Esophagus mucosa (tissue), 1 donor: ENCODE measurements around the gene TMA16. TPM values are rescaled to one million over a fixed set of nuclear protein-coding genes. Genes with fewer than 3 reads are reported as not detected.
"Not testable (repeated sequence)": the region's sequence is repeated elsewhere in the genome, so short reads cannot be mapped to it uniquely, and the experiment has no call there.

Experiments used
- ATAC-seq: fragments of 200-7000 bp; cut with Tn5 transposase; one replicate; pipeline ENCODE4 v1.9.1; 2020
- total RNA-seq: library from RNA; stranded (reverse); gene quantifications from one replicate; pipeline ENCODE4 v1.2.4, GENCODE V29; 2023
- donor health status: DM: yes; HTN: yes; CAD: no.

The TMA16 gene
- 24.7 TPM for total RNA-seq

DNA sequence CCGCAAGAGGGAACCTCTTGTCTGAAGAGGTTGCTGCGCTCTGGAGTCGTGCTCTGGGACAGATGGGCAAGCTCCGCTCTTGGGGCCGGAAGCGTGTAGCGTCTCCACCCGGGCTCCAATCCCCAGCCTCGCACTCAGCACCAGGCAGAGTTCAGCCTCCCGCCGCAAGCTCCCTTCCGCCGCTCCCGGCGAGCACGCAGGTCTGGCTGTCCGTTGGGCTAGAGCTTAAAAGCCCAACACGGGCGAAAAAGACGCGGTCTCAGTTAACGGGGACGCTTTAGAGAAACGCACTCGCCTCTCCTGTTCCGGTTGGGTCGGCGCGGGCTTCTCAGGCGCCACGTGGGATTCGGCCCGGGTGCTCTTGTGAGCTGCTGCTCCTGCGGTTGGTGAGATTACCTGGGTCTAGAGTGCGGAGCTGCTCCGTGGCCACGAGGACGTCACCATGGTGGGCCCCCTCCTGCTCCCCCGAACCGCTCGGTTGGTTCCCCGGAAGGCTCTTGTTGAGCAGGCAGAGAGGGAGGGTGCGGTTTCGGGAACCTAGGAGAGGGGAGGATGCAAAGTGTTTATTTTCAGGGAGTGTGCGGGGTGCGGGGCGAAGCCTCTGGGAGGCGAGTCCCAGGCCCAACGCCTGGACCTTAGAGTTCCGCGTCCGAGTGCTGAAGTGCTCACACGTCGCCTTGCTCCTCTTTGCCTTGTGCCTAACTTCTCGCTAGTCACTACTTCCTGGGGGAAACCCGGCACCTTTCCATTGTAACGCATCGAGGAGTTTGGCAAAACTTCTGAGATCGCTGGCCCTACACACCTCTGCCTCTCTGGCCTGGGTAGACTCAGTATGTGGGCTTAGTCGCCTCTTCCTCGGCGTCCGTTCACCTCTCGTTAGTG lies at the start of gene TMA16:
Gene TMA16, plus strand, starts transcription at position 331 of the 882 bp plus-strand sequence. Its CDS starts 112 bp downstream, at position 443.
- ATAC-seq = peak; percentile 96

DNA sequence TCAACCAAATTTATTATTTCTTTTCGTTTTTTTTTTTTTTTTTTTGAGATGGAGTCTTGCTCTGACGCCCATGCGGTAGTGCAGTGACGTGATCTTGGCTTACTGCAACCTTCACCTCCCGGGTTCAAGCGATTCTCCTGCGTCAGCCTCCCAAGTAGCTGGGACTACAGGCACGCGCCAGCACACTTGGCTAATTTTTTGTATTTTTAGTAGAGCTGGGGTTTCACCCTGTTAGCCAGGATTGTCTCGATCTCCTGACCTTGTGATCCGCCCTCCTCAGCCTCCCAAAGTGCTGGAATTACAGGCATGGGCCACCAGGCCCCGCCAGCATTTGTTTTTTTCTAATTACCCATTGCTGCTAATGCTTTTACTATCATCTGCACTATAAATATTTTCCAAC lies 47.5 kb upstream of the TMA16 start:
- ATAC-seq = not testable (repeated sequence)

DNA sequence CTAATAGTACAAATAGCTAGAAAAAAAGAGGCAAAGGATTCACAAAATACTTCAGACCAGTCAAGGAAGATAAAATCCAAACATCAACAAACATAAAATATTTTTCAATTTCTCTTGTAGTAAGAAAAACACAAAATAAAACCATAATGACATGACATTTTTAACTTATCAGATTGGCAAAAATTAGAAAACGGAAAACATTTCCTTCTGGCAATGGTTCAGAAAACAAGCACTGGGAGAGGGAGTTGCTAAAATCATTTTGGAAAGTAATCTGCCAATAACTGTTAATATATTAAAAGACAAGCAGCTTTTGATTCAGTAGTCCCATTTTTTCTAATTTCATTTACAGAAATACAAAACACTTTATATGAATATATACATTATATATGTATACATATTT lies 47.0 kb upstream of the TMA16 start:
- ATAC-seq = no peak

DNA sequence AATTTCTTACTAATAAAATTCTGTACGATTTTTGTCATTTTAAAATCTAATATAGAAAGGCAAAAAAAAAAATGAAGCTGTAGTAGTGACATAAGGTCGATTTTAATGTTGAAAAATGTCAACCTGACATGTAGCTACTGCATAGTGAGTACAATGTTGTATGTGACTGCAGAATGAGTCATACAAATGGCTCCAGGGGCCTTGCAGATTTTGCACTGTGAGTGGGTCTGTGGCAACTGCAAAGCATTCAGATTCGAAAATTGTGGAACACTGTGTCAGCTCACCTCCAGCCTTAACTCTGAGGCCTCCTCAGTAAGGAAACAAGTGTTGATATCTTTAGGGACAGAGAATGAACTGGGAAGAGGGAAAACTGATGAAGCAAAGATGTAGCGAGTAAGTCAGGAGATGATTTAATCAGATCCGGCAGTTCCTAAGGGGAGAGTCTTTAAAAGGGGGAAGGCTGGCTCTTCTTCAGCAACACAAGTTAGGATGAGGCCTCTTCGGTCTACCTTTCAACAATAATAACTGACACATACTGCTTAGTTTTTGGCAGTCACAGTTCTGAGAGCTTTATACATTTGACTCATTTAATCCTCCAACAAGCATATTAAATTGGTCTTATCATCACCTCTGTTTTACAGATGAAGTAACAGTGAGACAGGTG lies 45.8 kb upstream of the TMA16 start:
- ATAC-seq = peak; percentile 61

DNA sequence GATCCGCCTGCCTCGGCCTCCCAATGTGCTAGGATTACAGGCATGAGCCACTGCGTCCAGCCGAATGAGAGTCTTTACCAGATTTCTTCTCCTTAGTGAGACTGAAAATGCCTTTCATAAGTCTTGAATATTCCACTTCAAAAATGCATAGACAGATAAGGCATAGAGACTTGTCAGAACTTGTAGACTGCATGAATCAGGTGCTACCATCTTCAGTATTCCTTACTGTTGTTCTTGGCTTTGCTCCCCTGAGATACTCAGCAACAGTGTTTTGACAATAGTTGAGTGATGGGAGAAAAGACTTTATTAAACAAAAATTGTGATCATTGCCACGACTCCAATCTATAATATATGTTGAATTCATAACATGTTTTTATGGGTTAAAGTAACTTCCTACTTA lies 31.9 kb upstream of the TMA16 start:
- no peak for ATAC-seq

DNA sequence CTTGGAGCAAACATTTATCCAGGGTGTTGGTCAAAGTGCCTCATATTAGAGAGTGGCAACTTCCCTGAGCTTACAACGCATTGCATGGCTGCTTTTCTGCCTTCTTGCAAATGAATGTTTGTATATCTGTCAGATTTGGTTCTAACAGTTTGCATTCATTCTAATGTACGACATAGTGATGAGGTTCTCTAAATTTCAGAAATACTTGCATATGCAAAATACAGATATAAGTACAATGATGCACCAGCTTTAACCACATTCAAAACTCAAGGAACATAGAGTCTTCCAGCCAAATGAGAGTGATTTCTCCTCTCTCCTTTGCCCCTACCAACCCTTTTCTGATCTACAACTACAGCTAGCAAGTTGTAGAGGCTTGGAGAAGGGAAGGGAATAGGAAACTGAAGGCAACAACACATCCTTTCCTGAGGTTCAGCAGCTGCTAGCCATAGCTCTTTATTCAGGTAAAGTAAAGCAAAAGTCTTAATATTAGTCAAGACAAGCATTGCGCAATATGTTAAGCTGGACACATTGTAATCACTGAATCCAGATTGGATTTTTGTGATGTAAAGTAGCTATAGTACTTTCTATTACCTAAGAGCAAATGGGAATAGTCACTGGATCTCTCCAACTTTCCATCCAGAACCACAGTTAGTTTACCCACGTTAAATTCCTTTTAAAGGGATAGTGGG lies 27.3 kb upstream of the TMA16 start:
- no peak for ATAC-seq

DNA sequence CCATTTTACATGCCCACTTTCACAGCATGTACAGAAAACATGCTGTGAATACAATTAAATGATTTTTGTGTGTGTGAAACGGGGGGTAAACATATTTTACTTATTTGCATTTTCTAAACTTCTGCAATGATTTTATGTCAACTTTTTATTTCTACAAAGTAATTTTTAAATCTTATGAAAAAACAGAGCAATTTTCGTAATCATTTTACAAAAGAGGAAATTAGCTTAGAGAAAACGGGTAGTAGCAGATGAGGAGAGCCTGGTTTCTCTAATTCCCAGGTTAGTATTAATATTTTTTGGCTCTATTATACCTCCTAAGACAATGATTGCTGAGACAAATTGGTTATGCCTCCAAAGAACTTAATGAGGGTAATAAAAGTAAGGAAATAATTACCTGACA lies 24.1 kb upstream of the TMA16 start:
- ATAC-seq = no peak

DNA sequence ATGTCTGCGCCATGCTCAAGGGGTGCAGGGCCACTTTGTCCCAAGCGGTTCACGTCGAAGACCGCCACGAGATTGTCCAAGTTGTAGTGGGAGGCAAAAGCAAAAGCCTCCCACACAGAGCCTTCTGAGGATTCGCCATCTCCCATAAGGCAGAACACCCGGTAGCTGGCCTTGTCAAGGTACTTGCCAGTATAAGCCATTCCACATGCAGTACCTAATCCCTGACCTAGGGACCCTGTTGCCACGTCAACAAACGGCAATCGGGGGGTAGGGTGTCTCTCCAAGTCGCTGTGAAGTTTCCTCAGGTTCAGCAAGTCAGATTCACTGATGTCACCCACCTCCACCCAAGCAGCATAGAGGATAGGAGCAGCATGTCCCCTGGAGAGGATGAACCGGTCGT lies 21.4 kb upstream of the TMA16 start:
- no peak for ATAC-seq

DNA sequence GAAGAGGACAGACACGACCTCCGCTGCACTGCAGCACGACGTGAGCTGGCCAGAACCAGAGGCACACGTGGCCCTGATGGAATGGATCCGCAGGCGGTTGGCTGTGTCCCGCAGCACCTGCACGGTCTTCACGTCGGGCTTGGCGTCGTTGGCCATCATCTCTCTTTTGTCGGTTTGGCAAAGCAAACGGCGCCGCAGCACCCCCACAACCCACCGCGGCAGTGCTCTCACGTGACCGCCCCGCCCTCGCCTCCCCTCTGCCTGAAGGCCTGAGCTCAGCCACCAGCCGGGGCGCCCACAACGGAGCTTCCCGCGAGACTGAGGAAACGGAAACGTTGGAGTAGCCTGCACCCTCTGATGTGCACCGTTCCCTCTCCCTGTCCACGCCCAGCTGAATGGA lies 20.9 kb upstream of the TMA16 start, which contains the start of gene TKTL2:
Gene TKTL2, minus strand, starts transcription at position 179 of the 400 bp plus-strand sequence. Its CDS starts 20 bp downstream, at position 159.
- ATAC-seq = no peak

DNA sequence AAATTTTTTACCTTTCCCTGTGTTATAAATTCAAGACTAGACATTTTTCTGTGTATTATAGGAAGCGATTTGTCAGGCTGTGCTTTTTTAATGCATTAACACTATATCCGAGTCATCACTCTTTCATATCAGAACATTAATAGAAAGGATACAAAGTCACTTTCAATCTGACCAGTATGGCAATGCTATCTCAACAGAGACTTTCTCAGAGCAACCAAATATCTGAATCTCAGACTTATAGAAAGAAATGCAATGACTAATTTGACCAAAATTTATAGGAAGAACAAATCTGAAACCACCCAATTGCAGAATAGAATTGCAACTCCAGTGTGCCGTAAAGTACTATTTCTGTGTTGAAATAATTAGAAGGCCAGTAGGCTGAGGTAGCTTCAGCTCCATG lies 20.5 kb upstream of the TMA16 start:
- ATAC-seq = no peak

DNA sequence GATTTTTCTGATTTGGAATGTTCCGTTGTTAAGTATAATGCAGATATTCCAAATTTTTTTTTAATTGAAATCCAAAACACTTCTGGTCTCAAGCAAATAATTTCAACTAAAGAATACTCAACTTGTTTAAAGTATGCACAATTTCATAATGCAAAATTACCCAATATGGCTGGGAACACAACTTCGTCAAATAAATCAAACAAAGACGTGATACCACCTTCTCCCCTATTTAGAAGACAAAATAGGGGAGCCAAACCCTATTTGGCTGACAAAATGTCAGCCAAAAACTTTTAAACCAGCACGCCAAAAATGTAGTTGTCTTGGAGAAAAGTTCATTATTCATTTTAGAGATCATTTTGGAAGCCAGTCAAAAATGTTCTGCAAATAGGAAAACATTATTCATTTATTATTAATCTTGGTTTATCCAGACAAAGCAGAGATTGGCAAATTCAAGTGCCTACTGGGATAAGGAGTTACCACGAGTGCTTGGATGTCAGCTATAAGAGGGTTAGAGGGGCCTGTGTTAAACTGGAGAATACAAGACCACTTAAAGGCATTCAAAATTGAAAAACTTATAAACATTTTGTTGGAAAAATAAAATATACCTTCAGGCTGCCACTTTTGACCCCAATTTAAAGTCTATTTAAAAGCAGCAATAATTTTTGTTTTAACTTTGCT lies 17.6 kb upstream of the TMA16 start:
- no peak for ATAC-seq

DNA sequence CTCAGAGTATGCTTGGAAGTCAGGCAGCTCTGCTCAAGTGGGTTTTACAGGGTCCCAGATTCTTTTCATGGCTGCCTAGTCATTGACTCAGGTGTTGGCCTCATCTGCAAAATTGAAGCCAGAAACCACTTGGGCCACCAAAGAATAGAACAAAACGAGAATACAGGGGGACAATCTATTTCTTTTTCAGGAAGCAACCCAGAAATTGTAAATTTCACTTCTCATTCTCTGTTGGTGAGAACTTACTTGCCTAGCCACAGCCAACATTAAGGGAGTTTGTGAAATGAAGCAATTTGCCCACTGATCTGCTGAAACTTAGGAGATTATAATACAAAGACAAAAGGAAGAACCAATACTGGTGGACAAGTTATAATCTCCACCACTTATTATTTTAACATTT lies 12.3 kb upstream of the TMA16 start:
- no peak for ATAC-seq

DNA sequence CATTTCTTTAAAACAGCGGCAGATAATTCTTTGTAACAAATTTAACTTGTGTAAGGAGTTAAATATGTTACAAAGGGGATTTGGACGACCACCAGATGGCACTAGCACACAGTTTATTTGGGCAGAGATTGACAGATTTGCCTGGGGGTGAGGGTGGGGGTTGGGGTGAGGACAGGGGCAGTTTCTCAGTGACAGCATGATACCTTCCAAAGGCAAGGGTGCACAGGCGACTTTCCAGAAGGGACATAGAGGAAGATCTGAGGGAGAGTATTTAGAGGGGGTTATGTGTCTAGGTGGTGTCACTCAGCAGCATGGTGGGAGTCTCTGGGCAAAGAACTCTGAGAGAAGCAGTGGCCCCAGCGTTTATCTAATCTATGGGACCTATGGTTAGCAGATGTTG lies 9.6 kb upstream of the TMA16 start:
- ATAC-seq = no peak

DNA sequence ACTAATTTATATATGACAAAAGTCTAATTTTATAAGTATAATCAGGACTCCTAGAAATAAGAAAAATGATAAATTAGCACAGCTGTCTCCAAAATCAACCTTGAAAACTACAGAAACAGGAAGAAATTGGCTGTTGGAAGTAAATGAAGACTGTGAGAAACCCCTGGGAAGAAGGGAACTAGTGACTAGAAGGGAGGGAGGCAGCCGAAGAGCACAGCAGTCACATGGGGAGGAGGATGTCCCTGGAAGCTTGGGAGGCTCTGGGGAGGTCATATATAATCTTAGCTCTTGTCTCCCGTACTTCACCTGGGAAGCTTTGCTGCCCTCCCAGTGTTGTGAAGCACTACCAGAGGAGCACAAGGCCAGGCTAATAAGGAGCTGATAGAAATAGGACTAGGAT lies 8.9 kb upstream of the TMA16 start:
- no peak for ATAC-seq

DNA sequence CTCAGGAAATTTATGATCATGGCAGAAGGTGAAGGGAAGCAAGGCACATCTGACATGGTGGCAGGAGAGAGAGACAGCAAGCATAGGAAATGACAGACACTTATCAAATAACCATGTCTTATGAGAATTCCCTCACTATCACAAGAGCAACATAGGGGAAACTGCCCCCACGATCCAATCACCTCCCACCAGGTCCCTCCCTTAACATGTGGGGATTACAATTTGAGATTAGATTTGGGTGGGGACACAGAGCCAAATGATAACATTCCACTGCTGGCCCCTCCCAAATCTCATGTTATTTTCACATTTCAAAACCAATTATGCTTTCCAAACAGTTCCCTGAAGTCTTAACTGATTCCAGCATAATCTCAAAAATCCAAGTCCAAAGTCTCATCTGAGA lies 8.2 kb upstream of the TMA16 start:
- no peak for ATAC-seq

DNA sequence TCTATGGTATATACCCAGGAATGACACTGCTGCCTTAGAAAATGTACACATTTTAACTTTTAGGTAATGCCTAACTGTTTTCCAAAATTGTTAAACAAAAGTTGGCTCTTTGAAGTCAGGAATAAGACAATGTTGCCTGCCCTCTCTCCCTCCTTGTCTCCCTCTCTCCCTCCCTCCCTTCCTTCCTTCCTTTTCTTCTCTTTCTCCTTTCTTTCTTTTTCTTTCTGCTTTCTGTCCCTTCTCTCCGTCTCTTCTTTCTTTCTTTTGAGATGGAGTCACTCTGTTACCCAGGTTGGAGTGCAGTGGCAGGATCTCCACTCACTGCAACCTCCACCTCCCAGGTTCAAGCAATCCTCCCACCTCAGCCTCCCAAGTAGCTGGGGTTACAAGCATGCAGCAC lies 4.6 kb upstream of the TMA16 start:
- no peak for ATAC-seq

DNA sequence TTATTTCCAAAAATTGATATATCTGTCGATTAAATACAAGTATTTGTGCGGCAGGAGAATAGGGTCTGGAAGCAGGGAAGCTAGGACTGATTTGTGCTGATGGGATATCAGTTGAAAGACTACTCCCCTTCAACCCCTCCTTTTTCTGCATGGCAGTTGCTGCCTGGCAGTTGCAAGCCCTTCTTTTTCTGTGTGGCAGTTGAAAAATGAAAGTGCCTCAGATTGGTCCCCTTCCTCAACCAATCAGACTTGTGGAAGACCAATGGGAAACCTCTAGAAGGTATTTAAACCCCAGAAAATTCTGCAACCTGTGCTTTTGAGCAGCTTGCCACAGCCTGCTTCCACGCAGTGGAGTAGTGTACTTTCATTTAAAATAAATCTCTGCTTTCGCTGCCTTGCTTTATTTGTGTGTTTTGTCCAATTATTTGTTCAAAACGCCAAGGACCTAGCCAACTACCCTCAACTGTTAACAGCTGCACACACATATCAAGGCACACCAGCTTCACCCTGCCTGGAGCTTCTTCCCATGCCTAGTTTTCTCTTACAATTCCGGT lies 1.5 kb upstream of the TMA16 start:
- ATAC-seq = no peak

DNA sequence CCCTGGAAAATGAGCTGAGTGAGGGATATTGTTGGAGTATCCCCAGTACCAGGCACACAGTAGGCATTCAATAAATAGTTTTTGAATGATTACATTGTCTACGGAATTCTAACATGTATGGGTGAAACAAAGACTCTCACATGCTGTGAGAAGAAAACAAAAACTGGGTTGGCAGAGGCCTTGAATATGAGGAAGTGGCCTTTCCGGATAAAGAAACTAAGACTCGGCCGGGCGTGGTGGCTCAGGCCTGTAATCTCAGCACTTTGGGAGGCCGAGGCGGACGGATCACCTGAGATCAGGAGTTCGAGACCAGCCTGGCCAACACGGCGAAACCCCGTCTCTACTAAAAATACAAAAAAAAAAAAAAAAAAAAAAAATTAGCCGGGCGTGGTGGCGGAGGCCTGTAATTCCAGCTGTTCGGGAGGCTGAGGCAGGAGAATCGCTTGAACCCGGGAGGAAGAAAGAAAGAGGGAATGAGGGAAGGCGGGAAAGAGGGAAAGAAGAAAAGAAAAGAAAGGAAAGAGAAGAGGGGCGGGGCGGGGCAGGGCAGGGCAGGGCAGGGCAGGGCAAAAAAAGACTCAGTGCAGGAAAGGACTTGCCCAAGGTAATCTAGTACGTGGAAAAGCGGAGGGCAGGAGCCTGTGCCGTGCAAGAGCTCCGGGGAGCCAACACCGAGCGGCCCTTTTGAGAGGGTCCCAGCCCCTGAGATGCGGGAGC lies 689 bp upstream of the TMA16 start:
- peak; percentile 79 for ATAC-seq

DNA sequence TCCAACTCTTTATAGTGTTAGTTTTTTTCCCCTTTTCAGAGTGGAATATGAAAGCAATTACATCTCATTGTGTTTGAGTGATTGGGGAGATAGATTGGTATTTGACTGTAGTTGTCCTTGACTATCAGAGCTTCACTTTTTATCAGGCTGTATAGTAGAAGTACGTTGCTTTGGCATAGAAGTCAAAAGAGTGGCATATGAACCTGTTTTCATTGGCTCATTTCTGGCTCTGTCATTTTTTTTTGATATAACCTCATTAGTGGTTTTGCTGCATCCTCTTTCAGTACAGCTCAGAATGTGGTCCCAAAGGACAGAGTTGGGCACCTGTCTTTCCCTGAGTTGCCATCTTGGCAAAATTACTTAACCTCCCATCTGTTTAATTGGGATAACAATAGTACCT lies 1.4 kb downstream of the TMA16 start:
- ATAC-seq = no peak

DNA sequence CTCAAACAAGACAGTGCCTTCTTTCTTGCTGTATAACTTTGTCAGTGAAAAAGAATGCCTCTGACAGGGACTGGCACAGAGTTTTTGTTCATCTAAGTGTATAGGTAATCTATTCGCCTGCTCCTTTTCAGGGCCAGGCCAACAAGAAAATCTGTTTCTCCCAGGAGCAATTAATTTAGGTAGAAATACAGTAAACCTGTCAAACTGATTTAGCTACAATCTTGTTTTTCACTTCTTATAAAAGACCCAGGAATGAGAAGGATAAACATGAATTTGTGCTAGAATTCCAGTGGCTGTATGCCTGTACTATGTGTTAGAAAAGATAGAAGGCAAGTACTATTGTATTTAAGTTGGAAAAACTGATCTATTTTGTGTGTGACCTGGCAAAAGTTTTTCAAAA lies 6.1 kb downstream of the TMA16 start:
- no peak for ATAC-seq

DNA sequence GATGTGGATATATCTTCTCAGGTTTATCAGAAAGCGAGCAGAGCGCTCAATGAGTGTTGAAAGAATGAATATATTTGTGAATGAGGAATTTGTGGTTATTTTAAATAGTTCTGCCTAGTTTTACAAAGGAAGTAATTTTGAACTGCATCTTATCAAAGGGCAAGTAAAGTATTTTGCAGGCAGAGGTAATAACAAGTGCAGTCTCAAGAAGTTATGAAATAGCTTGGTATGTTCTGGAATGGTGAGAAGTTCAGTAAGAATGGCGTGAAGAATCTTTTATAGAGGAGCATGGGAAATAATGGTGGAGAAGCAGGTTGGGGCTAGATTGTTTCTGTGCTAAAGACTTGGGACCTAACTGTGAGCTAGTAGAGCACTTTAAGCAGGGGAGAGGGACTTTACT lies 10.9 kb downstream of the TMA16 start:
- ATAC-seq = no peak

DNA sequence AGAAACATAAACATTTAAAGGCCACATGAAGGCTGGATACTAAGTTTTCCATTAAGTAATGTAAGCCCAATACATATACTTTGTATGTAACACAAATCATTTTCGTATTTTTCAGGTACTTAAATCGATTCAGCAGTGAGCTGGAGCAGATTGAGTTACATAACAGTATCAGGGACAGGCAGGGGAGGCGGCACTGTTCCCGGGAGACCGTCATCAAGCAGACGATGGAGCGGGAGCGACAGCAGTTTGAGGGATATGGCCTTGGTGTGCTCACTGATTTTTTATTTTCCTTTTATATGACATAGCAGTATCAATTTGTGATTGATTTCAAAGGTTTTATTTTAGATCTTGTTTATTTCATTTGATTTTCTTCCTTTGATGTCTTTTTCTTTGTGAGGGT lies 20.7 kb downstream of the TMA16 start:
- no peak for ATAC-seq
